Left ventricle myocardium inferior (tissue), 1 donor: ENCODE measurements around the gene ZNF423. TPM values are rescaled to one million over a fixed set of nuclear protein-coding genes. Genes with fewer than 3 reads are reported as not detected.
A peak's percentile ranks its signal among the peaks of the same experiment; 100 is the strongest.

Source experiments
- DNase-seq: peaks from one replicate; pipeline ENCODE4 v3.0.0-alpha.2; 2020
- H3K27ac ChIP-seq: fragments of 200-600 bp; replicated peaks from 2 replicates; pipeline ENCODE4 v1.8.0; 2021
- H3K27me3 ChIP-seq: fragments of 200-600 bp; 2 replicates; pipeline ENCODE4 v1.8.0; 2021; ENCODE audit warnings: low read depth
- H3K36me3 ChIP-seq: fragments of 200-600 bp; 2 replicates; pipeline ENCODE4 v1.8.0; 2021
- H3K4me1 ChIP-seq: fragments of 200-600 bp; 2 replicates; pipeline ENCODE4 v1.8.0; 2021
- H3K4me3 ChIP-seq: fragments of 200-600 bp; 2 replicates; pipeline ENCODE4 v1.8.0; 2021; ENCODE audit warnings: mild to moderate bottlenecking, moderate library complexity
- H3K9me3 ChIP-seq: fragments of 200-600 bp; replicated peaks from 2 replicates; pipeline ENCODE4 v1.8.0; 2021
- CTCF ChIP-seq: fragments of 200-600 bp; IDR thresholded peaks from 2 replicates; pipeline ENCODE4 v1.8.0; 2021; ENCODE audit warnings: antibody characterized with exemption, mild to moderate bottlenecking, borderline replicate concordance
- intact Hi-C: fragments of 100-400 bp; cut with micrococcal nuclease; formaldehyde crosslinking; loops from one replicate; pipeline ENCODE4 v1.11.0; 2022
- total RNA-seq: library from RNA; stranded (reverse); fragmentation: NEBNext Ultra II Directional; extraction: Animal tissue kit (Norgen Biotek cat#: 25700); gene quantifications from one replicate; pipeline ENCODE4 v1.2.1, GENCODE V29; 2021
- donor health status: DM: no; HTN: yes; CAD: no; lungs with severe emphysema.

The ZNF423 gene
- total RNA-seq, 1 donor from 2014 or later = 8.6 TPM

GRCh38 chr16:49594685-49595498 is 261.0 kb downstream of the ZNF423 start:
- DNase-seq = no peak
- no peak overlapping the region for H3K4me3 ChIP-seq
- peaks cover 23% of the 10 kb centered on the region for H3K27me3 ChIP-seq
- no peaks in the 10 kb centered on the region for H3K9me3 ChIP-seq
- peaks cover 21% of the 10 kb centered on the region for H3K4me1 ChIP-seq
- H3K36me3 ChIP-seq = no peaks in the 10 kb centered on the region
- no peak for TF ChIP-seq CTCF
- no peak overlapping the region for H3K27ac ChIP-seq
- intact Hi-C loops = loop anchor here (10.0 kb wide), 1 partner anchor 90 kb away; no protein-coding TSS in a partner anchor

GRCh38 chr16:49594153-49594552 is 261.8 kb downstream of the ZNF423 start:
- Histone ChIP-seq H3K9me3 (no peaks in the 10 kb centered on the region), H3K4me1 (peaks cover 21% of the 10 kb centered on the region), H3K4me3 (no peak overlapping the region), H3K27me3 (peaks cover 22% of the 10 kb centered on the region), H3K27ac (no peak overlapping the region), H3K36me3 (no peaks in the 10 kb centered on the region)
- intact Hi-C loops = loop anchor here (10.0 kb wide), 1 partner anchor 89 kb away; no protein-coding TSS in a partner anchor
- DNase-seq = no peak
- TF ChIP-seq CTCF = no peak

- DNase-seq = no peak
- intact Hi-C loops = loop anchor here (10.0 kb wide), 1 partner anchor 89 kb away; no protein-coding TSS in a partner anchor
- no peaks in the 10 kb centered on the region for H3K9me3 ChIP-seq
Observed at GRCh38 chr16:49593424-49594040, 262.4 kb downstream of the ZNF423 start.

GRCh38 chr16:49592546-49593423 is 263.1 kb downstream of the ZNF423 start:
- Histone ChIP-seq H3K4me1 (peaks cover 21% of the 10 kb centered on the region), H3K27me3 (peaks cover 22% of the 10 kb centered on the region), H3K27ac (no peak overlapping the region), H3K36me3 (no peaks in the 10 kb centered on the region), H3K9me3 (no peaks in the 10 kb centered on the region), H3K4me3 (no peak overlapping the region)
- DNase-seq = no peak
- TF ChIP-seq CTCF = peak; percentile 87
- intact Hi-C loops = loop anchor here (10.0 kb wide), 1 partner anchor 88 kb away; no protein-coding TSS in a partner anchor

More at GRCh38 chr16:49593424-49594040, 262.4 kb downstream of the ZNF423 start:
- TF ChIP-seq CTCF = no peak
- H3K27me3 ChIP-seq = peaks cover 22% of the 10 kb centered on the region
- H3K4me1 ChIP-seq = peaks cover 21% of the 10 kb centered on the region
- no peak overlapping the region for H3K27ac ChIP-seq
- no peak overlapping the region for H3K4me3 ChIP-seq
- H3K36me3 ChIP-seq = no peaks in the 10 kb centered on the region
